K562 (cell line): ENCODE measurements around the gene RASSF7. TPM values are rescaled to one million over a fixed set of nuclear protein-coding genes. Genes with fewer than 3 reads are reported as not detected.
A peak's percentile ranks its signal among the peaks of the same experiment; 100 is the strongest.

Experiments used
- JUND ChIP-seq, 2 experiments: IDR thresholded peaks; 2 replicates in 1 of 2; 3 replicates in 1 of 2; pipeline ENCODE4 v1.6.1; 2011; ENCODE audit warnings: borderline replicate concordance in 2 of 2, low read depth in 2 of 2, low read length in 2 of 2, improper control_type of control experiment in 1 of 2, missing biosample characterization in 1 of 2, missing genetic modification characterization in 1 of 2, missing genetic modification reagents in 1 of 2
- NEUROD1 ChIP-seq: fragments of 150-350 bp; IDR thresholded peaks from 2 replicates; pipeline ENCODE4 v1.6.1; 2014; ENCODE audit warnings: borderline replicate concordance, low read length, low read depth; ENCODE audit not compliant: partially characterized antibody
- SAP30 ChIP-seq: fragments of 200-600 bp; sonication (generic); IDR thresholded peaks from 2 replicates; pipeline ENCODE4 v1.6.1; 2012; ENCODE audit warnings: borderline replicate concordance, low read depth, mild to moderate bottlenecking, moderate library complexity, low read length, control low read depth, inconsistent platforms; ENCODE audit not compliant: insufficient read depth, poor library complexity, severe bottlenecking
- SREBF2 ChIP-seq: sonication (generic); formaldehyde crosslinking; IDR thresholded peaks from 2 replicates; pipeline ENCODE4 v1.4.0; 2020; ENCODE audit warnings: mild to moderate bottlenecking, missing genetic modification reagents
- ZNF217 ChIP-seq: sonication (generic); formaldehyde crosslinking; IDR thresholded peaks from 2 replicates; pipeline ENCODE4 v1.8.0; 2022; ENCODE audit warnings: mild to moderate bottlenecking, missing genetic modification reagents
- polyA plus RNA-seq, 8 experiments: library from polyadenylated mRNA; depleted of rRNA in 4 of 8; stranded (reverse) in 5 of 8; unstranded in 3 of 8; fragments of >200 nt; fragmentation: Nextera tagmentation in 2 of 8; fragmentation: Illumina TruSeq in 1 of 8; extraction: Ambion mirVana in 2 of 8; extraction: Trizol in 1 of 8; gene quantifications; 2 replicates each; pipeline versions ENCODE4 v1.2.1 to v1.2.3, GENCODE V29; 2011 to 2014; ENCODE audit warnings: inconsistent platforms in 1 of 8, missing spikeins in 1 of 8
- total RNA-seq, 7 experiments: library from RNA; depleted of rRNA in 6 of 7; stranded (reverse); fragments of >200 nt in 6 of 7; fragmentation: Illumina TruSeq in 2 of 7; extraction: Trizol in 2 of 7; gene quantifications; 2 replicates each; pipeline versions ENCODE4 v1.2.1 to v1.2.3, GENCODE V29; 2011 to 2021; ENCODE audit warnings: low replicate concordance in 1 of 7
- TF ChIP-seq, protein P1 (sequence below): fragments of 450-650 bp; IDR thresholded peaks from 2 replicates; pipeline ENCODE4 v1.6.1; 2016; ENCODE audit warnings: mild to moderate bottlenecking, moderate library complexity
- TF ChIP-seq, protein P2 (sequence below): fragments of 450-650 bp; IDR thresholded peaks from one replicate; pipeline ENCODE4 v1.6.1; 2018; ENCODE audit warnings: mild to moderate bottlenecking, moderate library complexity; ENCODE audit not compliant: partially characterized antibody
- TF ChIP-seq, protein P3 (sequence below): fragments of 450-650 bp; IDR thresholded peaks from 2 replicates; pipeline ENCODE4 v1.6.1; 2016
- TF ChIP-seq, protein P4 (sequence below): fragments of 450-650 bp; IDR thresholded peaks from 2 replicates; pipeline ENCODE4 v1.6.1; 2016; ENCODE audit warnings: mild to moderate bottlenecking

RASSF7 gene
- total and polyA plus RNA-seq, 9 of the 15 experiments (the other 6 are each of a cell fraction or from before 2014, with no cell fraction given), result 0.41 to 45.2 (median 18.6) TPM

DNA sequence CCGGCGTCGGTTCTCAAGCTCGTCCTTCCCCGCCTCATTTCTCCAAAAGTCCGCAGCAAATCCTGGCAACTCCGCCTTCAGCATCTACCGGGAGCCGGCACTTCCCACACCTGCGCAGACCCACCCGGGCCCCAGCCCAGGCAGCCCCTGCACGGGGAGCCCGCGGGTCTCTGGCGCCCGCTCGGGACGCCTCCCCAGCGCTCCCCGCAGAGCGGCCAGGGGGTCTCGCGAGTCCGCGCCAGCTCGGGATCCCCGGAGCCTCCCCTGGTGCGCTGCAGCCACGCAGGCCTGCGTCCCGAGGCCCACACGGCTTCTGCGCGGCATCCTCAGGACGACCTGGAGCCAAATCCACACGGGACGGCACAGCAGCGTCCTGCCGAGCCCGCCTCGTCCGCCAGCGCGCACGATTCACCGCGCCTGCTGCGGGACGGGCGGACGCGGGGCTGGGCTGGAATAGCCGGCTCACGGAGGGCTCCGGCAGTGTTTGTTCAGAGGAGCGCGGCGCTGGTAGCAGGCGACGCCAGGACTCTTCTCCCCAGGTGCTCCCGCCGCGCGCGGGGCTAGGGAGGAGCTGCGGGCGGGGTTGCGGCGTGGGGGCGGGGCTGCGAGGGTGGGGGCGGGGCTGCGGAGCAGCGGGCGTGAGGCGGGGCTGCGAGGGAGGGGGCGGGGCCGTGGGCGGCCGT, 14.7 kb downstream of the RASSF7 start (continued):
- TF ChIP-seq, protein P1, sequence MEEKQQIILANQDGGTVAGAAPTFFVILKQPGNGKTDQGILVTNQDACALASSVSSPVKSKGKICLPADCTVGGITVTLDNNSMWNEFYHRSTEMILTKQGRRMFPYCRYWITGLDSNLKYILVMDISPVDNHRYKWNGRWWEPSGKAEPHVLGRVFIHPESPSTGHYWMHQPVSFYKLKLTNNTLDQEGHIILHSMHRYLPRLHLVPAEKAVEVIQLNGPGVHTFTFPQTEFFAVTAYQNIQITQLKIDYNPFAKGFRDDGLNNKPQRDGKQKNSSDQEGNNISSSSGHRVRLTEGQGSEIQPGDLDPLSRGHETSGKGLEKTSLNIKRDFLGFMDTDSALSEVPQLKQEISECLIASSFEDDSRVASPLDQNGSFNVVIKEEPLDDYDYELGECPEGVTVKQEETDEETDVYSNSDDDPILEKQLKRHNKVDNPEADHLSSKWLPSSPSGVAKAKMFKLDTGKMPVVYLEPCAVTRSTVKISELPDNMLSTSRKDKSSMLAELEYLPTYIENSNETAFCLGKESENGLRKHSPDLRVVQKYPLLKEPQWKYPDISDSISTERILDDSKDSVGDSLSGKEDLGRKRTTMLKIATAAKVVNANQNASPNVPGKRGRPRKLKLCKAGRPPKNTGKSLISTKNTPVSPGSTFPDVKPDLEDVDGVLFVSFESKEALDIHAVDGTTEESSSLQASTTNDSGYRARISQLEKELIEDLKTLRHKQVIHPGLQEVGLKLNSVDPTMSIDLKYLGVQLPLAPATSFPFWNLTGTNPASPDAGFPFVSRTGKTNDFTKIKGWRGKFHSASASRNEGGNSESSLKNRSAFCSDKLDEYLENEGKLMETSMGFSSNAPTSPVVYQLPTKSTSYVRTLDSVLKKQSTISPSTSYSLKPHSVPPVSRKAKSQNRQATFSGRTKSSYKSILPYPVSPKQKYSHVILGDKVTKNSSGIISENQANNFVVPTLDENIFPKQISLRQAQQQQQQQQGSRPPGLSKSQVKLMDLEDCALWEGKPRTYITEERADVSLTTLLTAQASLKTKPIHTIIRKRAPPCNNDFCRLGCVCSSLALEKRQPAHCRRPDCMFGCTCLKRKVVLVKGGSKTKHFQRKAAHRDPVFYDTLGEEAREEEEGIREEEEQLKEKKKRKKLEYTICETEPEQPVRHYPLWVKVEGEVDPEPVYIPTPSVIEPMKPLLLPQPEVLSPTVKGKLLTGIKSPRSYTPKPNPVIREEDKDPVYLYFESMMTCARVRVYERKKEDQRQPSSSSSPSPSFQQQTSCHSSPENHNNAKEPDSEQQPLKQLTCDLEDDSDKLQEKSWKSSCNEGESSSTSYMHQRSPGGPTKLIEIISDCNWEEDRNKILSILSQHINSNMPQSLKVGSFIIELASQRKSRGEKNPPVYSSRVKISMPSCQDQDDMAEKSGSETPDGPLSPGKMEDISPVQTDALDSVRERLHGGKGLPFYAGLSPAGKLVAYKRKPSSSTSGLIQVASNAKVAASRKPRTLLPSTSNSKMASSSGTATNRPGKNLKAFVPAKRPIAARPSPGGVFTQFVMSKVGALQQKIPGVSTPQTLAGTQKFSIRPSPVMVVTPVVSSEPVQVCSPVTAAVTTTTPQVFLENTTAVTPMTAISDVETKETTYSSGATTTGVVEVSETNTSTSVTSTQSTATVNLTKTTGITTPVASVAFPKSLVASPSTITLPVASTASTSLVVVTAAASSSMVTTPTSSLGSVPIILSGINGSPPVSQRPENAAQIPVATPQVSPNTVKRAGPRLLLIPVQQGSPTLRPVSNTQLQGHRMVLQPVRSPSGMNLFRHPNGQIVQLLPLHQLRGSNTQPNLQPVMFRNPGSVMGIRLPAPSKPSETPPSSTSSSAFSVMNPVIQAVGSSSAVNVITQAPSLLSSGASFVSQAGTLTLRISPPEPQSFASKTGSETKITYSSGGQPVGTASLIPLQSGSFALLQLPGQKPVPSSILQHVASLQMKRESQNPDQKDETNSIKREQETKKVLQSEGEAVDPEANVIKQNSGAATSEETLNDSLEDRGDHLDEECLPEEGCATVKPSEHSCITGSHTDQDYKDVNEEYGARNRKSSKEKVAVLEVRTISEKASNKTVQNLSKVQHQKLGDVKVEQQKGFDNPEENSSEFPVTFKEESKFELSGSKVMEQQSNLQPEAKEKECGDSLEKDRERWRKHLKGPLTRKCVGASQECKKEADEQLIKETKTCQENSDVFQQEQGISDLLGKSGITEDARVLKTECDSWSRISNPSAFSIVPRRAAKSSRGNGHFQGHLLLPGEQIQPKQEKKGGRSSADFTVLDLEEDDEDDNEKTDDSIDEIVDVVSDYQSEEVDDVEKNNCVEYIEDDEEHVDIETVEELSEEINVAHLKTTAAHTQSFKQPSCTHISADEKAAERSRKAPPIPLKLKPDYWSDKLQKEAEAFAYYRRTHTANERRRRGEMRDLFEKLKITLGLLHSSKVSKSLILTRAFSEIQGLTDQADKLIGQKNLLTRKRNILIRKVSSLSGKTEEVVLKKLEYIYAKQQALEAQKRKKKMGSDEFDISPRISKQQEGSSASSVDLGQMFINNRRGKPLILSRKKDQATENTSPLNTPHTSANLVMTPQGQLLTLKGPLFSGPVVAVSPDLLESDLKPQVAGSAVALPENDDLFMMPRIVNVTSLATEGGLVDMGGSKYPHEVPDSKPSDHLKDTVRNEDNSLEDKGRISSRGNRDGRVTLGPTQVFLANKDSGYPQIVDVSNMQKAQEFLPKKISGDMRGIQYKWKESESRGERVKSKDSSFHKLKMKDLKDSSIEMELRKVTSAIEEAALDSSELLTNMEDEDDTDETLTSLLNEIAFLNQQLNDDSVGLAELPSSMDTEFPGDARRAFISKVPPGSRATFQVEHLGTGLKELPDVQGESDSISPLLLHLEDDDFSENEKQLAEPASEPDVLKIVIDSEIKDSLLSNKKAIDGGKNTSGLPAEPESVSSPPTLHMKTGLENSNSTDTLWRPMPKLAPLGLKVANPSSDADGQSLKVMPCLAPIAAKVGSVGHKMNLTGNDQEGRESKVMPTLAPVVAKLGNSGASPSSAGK, result peak; percentile 58; the same call in 1 of the 2 replicates
- TF ChIP-seq, protein P2, sequence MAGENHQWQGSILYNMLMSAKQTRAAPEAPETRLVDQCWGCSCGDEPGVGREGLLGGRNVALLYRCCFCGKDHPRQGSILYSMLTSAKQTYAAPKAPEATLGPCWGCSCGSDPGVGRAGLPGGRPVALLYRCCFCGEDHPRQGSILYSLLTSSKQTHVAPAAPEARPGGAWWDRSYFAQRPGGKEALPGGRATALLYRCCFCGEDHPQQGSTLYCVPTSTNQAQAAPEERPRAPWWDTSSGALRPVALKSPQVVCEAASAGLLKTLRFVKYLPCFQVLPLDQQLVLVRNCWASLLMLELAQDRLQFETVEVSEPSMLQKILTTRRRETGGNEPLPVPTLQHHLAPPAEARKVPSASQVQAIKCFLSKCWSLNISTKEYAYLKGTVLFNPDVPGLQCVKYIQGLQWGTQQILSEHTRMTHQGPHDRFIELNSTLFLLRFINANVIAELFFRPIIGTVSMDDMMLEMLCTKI, result no peak
- TF ChIP-seq, protein P3, sequence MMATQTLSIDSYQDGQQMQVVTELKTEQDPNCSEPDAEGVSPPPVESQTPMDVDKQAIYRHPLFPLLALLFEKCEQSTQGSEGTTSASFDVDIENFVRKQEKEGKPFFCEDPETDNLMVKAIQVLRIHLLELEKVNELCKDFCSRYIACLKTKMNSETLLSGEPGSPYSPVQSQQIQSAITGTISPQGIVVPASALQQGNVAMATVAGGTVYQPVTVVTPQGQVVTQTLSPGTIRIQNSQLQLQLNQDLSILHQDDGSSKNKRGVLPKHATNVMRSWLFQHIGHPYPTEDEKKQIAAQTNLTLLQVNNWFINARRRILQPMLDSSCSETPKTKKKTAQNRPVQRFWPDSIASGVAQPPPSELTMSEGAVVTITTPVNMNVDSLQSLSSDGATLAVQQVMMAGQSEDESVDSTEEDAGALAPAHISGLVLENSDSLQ, result no peak
- TF ChIP-seq NEUROD1 (no peak), ZNF217 (no peak), SREBF2 (CRISPR knock-in tag) (no peak), JUND (IDR thresholded peaks at IDR 0.05; ENCODE audit: borderline replicate concordance, low read depth, low read length) (no peak), JUND (tag; IDR thresholded peaks at IDR 0.05; ENCODE audit: borderline replicate concordance, low read depth, low read length) (no peak), SAP30 (peak; percentile 54)
- TF ChIP-seq, protein P4, sequence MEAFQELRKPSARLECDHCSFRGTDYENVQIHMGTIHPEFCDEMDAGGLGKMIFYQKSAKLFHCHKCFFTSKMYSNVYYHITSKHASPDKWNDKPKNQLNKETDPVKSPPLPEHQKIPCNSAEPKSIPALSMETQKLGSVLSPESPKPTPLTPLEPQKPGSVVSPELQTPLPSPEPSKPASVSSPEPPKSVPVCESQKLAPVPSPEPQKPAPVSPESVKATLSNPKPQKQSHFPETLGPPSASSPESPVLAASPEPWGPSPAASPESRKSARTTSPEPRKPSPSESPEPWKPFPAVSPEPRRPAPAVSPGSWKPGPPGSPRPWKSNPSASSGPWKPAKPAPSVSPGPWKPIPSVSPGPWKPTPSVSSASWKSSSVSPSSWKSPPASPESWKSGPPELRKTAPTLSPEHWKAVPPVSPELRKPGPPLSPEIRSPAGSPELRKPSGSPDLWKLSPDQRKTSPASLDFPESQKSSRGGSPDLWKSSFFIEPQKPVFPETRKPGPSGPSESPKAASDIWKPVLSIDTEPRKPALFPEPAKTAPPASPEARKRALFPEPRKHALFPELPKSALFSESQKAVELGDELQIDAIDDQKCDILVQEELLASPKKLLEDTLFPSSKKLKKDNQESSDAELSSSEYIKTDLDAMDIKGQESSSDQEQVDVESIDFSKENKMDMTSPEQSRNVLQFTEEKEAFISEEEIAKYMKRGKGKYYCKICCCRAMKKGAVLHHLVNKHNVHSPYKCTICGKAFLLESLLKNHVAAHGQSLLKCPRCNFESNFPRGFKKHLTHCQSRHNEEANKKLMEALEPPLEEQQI, result no peak
